ENCODE measurements around the gene ADCY2.

The ADCY2 gene

GRCh38 chr5:7850395-7851239 lies 454.7 kb downstream of the ADCY2 start, which contains the start of gene CFAP90:
Gene CFAP90, minus strand, starts transcription at chr5:7851133. Its CDS starts 112 bp downstream, at chr5:7851021.
- Histone ChIP-seq H3K79me2 (ENCODE audit: insufficient read depth, low read depth) (no peaks in the 10 kb centered on the region), H3K27ac (no peak within 1 kb of the TSS), H3K4me1 (ENCODE audit: low read depth, poor library complexity, severe bottlenecking) (peaks cover 3% of the 10 kb centered on the region), H3K36me3 (ENCODE audit: insufficient read depth) (no peaks in the 10 kb centered on the region), H2AFZ (ENCODE audit: low read depth) (no peak within 1 kb of the TSS; the same call in 1 of the 2 replicates), H3K27me3 (ENCODE audit: insufficient read depth, low read depth) (no peaks in the 10 kb centered on the region), H3K4me3 (IDR thresholded peaks at IDR 0.05; ENCODE audit: insufficient read depth, low read depth, low read length) (no peak within 1 kb of the TSS), H4K20me1 (ENCODE audit: insufficient read depth) (no peaks in the 10 kb centered on the region), H3K9ac (no peak within 1 kb of the TSS), H3K4me2 (no peak within 1 kb of the TSS)
- TF ChIP-seq CTCF (conservative IDR thresholded peaks at IDR 0.05; ENCODE audit: low read depth, low read length), result no peak

- no peak for TF ChIP-seq CTCF (conservative IDR thresholded peaks at IDR 0.05; ENCODE audit: low read depth, low read length)
- no peak overlapping the region for H2AFZ ChIP-seq (ENCODE audit: low read depth)
- no peak overlapping the region for H3K4me3 ChIP-seq (IDR thresholded peaks at IDR 0.05; ENCODE audit: insufficient read depth, low read depth, low read length)
- no peaks in the 10 kb centered on the region for H3K27me3 ChIP-seq (ENCODE audit: insufficient read depth, low read depth)
- peaks cover 3% of the 10 kb centered on the region for H3K4me1 ChIP-seq (ENCODE audit: low read depth, poor library complexity, severe bottlenecking)
- H3K36me3 ChIP-seq (ENCODE audit: insufficient read depth), result no peaks in the 10 kb centered on the region
- no peak overlapping the region for H3K4me2 ChIP-seq
- no peak overlapping the region for H3K9ac ChIP-seq
- H4K20me1 ChIP-seq (ENCODE audit: insufficient read depth), result no peaks in the 10 kb centered on the region
- H3K27ac ChIP-seq, result no peak overlapping the region
- no peaks in the 10 kb centered on the region for H3K79me2 ChIP-seq (ENCODE audit: insufficient read depth, low read depth)
These were observed 455.3 kb downstream of the ADCY2 start for GRCh38 chr5:7851240-7851592.

- H3K4me2 ChIP-seq, result no peak overlapping the region
- no peak overlapping the region for H3K4me3 ChIP-seq (IDR thresholded peaks at IDR 0.05; ENCODE audit: insufficient read depth, low read depth, low read length)
- TF ChIP-seq CTCF (conservative IDR thresholded peaks at IDR 0.05; ENCODE audit: low read depth, low read length), result no peak
- H3K9ac ChIP-seq, result no peak overlapping the region
- H3K27ac ChIP-seq, result no peak overlapping the region
- no peaks in the 10 kb centered on the region for H4K20me1 ChIP-seq (ENCODE audit: insufficient read depth)
- H3K27me3 ChIP-seq (ENCODE audit: insufficient read depth, low read depth), result no peaks in the 10 kb centered on the region
- H3K36me3 ChIP-seq (ENCODE audit: insufficient read depth), result no peaks in the 10 kb centered on the region
- peaks cover 8% of the 10 kb centered on the region for H3K4me1 ChIP-seq (ENCODE audit: low read depth, poor library complexity, severe bottlenecking)
- no peak overlapping the region; the same call in 1 of the 2 replicates for H2AFZ ChIP-seq (ENCODE audit: low read depth)
- H3K79me2 ChIP-seq (ENCODE audit: insufficient read depth, low read depth), result no peaks in the 10 kb centered on the region
These were observed 455.8 kb downstream of the ADCY2 start for GRCh38 chr5:7851617-7852289.

GRCh38 chr5:7852542-7852941 lies 456.6 kb downstream of the ADCY2 start:
- peaks cover 16% of the 10 kb centered on the region for H3K4me1 ChIP-seq (ENCODE audit: low read depth, poor library complexity, severe bottlenecking)
- no peaks in the 10 kb centered on the region for H3K36me3 ChIP-seq (ENCODE audit: insufficient read depth)
- H3K9ac ChIP-seq, result no peak overlapping the region
- H3K4me3 ChIP-seq (IDR thresholded peaks at IDR 0.05; ENCODE audit: insufficient read depth, low read depth, low read length), result no peak overlapping the region
- H2AFZ ChIP-seq (ENCODE audit: low read depth), result no peak overlapping the region
- no peaks in the 10 kb centered on the region for H3K79me2 ChIP-seq (ENCODE audit: insufficient read depth, low read depth)
- no peak overlapping the region for H3K4me2 ChIP-seq
- TF ChIP-seq CTCF (conservative IDR thresholded peaks at IDR 0.05; ENCODE audit: low read depth, low read length), result no peak
- no peaks in the 10 kb centered on the region for H3K27me3 ChIP-seq (ENCODE audit: insufficient read depth, low read depth)
- no peak overlapping the region for H3K27ac ChIP-seq
- no peaks in the 10 kb centered on the region for H4K20me1 ChIP-seq (ENCODE audit: insufficient read depth)

Data from KMS-11 (cell line).